Muscle of arm (tissue), 12 donors: ENCODE data around the gene CPS1. TPM values are rescaled to one million over a fixed set of nuclear protein-coding genes. Genes with fewer than 3 reads are reported as not detected.

Source experiments
- DNase-seq: peaks from one replicate; pipeline ENCODE4 v3.0.0-alpha.2; 2013
- polyA plus RNA-seq, 12 donors: library from polyadenylated mRNA; unstranded; fragments of 120-200 nt; gene quantifications; one replicate each; pipeline ENCODE4 v1.2.1, GENCODE V29; 2013; ENCODE audit not compliant: insufficient read length in 12 of 12

Gene CPS1
- polyA plus RNA-seq, 12 donors = 1.6 to 36.1 (median 3.2) TPM; not detected in 1

DNA sequence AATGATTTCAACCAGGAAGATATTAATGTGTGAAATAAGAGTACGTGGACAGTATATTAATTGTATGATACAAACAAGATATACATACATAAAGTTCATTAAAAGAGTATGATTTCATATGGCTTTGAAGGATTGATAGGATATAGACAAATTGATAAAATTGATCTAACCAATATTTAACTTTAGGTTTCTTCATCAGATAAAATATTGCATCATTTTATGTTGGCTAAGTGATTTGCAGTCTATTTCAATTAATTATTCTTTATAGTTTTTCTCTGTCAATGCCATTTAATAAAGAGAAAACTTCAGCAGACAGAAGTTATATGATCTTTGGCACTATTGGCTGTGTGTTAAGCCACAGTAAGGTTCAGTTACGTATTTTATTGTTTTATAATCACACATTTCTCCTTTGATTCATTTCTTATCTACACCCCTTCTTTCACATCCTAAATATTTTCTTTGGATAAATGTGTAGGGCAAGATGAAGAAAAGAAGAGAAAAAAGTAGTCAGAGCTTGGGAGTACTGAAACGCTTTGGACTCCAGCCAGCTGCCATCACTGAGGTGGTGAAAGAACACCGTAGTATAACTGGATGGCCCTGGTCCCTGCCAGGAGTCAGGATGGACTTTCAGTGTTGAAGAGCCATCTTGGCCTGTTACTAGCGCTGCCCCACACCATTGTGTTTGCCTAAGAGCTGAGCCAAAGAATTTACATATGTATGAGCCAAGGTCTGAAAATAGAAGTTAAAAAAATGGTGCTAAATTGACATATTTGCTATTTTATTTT, 9.8 kb upstream of the CPS1 start:
- DNase-seq = no peak

DNA sequence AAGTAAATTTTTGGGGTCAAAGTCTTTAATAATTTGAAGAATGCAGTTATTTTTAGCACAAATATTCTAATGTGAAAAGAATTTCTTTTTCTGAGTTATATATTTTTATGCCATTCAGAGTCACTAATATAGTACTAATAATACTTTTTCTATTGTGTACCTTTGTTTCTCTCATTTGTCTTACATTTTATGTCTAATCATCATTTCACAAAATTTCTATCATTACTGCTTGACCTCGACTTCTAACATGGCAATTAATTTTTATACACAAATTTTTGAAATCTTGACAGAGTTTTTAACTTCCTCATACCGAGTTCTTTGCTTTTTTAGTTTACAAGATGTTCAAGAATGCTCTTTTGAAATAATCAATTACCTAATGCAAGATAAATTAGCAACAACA, 8.4 kb upstream of the CPS1 start:
- no peak for DNase-seq

DNA sequence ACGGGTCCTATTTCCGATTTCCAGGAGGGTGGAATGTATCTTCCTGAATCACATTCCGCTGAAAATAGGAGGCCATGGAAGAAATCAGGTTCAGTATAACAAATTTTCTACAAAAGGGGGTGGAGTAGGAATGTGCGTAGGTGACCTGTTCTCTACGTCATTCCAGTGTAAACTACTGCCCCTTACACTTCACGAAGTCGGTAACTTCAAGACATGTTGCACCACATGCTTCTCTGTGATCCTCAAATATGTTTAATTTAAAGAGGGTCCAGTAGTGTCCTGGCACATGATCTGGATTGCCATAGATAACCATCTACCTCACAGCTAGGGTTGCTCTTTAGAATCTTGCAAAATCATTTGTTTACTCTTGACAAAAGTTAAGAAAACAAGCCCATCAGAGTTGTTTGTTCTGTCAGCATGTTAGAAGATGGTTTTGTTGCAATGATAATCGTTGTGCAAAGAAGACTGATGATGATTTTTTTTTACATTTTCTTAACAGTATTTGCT, 7.5 kb upstream of the CPS1 start:
- no peak for DNase-seq

DNA sequence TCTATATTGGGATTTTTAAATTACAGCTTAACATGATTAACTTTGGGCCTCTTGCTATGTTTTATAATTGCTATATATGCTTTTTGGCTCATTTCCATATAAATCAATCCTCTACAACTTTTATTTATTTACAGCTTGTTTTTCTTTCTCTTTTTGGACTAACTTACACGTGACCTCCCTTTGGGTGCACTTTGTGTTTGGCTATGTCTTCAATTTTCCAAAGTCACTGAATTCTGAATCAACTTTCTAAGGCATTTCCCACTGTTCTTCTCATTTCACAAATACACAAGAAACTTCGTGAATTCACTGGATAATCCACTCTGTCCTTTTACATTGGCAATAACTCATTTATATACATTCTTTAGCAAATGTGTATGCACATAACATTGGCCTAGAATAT, 5.4 kb upstream of the CPS1 start:
- peak; percentile 32 for DNase-seq

DNA sequence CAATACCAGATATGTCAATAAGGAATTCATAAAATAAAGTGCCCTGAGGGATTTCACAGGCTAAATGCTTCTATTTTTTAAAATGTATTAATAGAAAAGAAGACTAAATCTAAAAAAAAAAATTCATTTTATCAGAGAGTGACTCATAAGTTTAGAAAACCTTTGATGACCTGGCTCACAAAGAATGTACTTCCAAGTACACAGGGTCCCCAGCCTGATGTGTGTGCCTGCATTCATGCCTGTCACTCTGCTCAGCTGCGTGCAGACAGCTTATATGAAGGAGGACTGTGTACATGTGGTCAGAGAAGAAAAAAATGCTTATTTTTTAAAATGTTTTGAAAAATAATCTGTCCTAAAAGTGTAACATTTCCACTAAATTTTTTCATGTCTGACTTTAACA, 3.0 kb upstream of the CPS1 start:
- no peak for DNase-seq

DNA sequence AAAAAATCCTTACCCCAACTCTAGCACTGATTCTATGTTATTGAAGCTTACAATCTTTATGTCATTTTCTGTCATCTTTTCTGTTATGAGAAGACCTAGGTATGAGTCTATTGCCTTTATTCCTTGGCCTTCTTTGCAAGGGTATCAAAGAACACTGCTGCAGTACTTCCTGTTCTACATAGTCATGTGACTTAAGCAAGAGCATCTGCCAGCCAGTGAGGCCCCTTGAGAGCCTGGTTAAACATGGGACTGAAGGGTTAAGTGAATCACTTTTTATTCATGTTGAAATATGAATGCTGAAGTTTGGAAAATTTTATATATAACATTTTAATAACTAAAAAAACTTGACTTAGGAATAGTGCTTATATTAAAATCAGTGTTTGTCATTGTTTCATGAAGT, 844 bp upstream of the CPS1 start:
- no peak for DNase-seq

DNA sequence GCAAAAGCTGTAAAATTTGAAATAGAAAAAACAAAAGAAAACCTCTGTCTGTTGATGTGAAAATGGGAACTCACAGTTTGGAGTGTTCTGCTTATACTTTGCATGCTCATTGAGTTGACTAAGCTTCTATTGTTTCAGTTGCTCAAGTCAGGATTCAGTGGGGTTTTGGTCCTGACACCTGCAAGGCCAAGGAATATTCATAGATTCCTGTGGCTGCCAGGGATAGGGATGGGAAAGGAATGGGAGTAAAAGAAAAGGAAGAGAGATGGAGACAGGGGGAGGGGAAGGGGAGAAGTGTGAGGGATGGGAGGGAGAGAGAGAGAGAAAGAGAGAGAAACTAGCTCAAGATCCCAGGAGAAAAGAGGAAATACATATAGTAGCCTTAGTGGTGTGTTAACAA, 1.3 kb downstream of the CPS1 start:
- no peak for DNase-seq

DNA sequence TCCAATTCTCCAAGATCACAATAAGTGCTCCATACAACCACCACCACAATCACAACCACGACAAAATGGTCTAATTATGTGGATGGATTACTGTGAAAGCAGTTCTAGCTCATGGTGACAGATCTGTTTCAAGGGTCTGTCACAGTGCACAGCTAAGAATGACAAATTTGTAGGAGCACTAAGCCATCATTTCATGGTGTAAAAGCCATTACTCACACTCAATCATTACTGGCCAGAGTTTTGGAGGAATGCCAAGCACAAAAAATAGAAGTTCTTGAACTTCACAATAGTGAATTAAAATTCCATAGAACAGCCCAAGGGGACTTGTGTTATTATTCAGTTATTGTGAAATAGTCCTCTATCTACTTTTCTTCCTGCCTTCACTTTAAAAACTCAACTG, 2.3 kb downstream of the CPS1 start:
- DNase-seq = no peak

DNA sequence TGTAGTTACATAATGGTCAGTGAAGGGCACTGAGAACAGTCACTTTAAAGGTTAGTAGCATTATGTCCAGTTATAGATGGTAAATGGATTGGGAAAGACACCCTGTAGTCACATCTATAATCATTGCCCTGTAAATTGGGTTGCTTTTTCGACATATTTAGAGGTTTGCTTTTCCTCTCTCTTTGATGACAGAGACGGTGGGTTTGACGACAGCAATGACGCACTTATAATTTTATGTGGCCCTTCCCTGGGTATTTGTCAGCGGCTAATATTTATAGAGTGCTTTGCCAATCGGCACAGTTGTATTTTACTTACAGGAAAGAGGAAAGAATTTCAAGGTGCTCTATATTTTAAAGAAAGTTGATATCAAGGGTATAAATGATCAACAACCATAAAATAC, 2.8 kb downstream of the CPS1 start:
- no peak for DNase-seq

DNA sequence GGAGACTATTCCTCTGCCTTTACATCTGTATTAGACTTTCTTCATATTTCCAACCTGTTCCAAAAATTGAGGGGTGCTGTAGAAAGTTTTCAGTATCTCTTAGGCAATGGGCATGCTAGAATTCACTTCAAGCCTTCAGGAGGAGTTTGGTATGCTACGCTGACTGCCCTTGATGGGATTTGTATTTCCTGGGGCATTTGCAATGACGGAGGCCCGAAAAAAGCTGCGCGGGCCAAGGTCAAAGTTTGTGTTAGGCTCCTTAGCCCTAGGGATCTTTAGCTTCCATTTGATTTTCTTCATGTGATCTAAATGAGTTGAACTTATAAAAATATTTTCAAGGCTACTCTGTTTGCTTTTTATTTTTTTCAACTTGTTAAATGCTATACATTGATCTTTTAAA, 5.1 kb downstream of the CPS1 start:
- no peak for DNase-seq

DNA sequence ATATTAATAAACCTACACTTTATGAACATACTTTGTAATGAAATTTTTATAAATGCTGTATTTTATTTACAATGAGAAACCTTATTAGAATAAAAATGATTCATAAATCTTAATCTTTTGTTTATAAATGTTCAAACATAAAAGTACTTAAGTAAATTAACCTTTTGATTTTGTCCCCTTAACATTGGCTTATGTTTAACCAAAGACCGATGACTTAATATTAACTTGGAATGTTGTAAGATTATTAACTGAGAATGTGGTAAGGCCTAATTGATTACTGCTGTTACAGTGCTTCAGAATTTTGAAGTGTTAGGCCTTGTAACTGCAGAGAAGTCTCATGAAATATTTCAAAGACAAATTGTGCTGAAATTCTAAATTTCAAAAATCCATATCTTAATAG, 5.7 kb downstream of the CPS1 start:
- DNase-seq = no peak

DNA sequence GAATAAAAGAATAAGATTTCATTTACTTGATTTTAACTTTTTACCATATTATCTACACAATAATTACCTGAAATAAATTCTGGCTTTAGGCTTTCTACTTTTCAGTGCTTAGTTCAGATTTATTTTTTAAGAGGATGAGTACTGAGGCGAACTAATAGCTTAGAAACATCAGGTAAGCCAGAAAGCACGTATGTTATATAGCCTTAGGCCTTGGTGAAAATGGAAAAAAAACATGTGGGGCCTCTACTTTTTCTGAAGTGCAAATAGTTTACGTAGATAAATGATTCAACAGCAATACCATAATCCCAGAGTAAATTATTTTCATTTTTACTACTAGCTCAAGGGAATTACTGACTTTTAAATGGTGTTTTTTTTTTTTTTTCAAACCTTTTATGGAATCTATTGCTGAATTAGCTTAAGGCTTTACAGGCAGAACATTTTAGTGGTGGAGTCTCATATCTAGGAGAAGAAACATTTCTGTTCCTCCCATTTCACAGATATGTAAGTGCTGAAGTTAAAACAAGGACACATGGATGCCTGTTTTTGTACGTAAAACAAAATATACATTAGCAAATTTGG, 6.2 kb downstream of the CPS1 start:
- DNase-seq = no peak

DNA sequence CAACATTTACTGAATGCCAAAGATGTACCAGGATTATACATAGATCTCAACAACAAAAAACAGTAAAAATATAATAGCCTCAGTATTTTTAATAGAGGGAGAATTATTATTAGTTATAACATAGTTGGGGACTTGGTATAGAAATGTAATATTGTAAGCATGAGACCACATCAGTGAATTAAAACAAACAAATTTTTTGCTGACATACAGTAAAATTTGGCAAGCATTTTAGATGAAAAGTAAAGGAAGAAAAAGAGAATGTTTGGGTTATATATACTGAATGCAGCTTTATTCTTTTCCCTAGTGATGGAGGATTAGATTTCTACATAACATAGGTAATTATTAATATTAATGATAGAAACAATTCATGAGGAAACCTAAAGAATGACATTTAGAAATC, 10.9 kb downstream of the CPS1 start:
- no peak for DNase-seq

DNA sequence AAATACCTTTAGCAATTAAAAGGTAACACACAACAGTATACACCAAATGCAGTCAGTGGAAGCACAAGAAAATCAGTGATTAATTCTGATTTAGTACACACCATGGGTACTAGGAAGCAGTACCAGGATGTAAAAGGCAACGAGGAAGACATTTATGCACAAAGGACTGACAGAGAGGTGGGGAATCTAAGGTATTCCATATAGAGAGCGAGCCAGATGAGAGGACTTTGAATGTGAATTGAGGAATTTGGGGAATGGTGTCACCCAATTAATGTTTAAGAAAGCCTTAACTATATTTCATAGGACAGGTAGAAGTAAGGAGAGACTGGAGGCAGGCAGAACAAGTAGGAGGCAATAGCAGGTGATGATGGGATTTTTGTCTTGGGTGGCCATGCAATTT, 11.7 kb downstream of the CPS1 start:
- no peak for DNase-seq

DNA sequence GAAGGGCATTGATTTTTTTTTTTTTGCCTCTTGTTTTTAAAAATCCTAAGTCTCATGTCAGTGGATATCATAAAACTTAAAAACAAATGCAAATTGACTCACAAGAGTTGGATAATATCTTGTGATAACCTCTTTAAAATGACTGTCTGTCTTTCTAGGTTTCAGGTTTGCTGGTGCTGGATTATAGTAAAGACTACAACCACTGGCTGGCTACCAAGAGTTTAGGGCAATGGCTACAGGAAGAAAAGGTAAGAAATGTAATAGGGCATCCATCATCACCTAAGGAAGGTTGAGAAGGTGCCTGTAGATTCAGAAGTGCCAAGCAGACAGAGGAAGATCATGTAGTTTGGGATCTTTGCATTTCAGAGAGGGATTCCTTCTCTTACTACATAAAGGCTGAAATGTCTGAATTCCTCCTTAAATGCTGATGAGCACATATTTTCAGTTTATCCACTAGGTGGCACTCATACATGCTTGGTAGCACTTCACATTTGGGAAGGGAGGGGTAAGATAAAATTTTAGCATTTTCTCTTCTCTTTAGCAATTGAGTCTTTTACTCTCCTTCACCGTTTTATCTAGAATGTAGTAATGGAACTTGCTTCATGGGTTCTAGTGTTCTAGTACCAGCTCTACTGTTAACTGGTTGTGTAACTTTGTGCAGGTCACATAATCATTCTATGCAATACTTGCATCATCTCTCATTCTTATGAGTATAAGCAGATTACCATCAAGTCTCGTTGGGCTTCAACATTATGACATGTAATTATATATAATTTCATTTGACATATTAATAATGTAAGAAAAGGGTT, 21.1 kb downstream of the CPS1 start:
- peak; percentile 19 for DNase-seq

DNA sequence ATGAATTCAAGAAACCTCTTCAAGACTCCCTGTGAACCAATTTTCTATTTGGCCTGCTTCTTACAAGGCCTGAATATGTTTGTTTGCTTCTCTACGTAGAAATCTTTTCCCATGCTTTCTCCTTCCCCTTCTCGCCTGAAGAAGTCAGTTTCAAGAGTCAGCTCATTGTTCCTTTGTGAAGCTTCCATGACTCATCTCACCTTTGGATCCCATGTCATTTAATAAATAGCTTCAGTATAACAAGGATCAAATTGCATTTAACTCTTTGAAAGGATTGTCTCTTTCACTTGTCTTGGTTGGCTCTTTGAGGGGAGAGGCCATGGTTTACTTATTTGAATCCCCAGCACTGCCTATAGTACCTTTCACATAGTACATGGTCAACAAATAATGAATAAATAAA, 28.4 kb downstream of the CPS1 start:
- DNase-seq = no peak

DNA sequence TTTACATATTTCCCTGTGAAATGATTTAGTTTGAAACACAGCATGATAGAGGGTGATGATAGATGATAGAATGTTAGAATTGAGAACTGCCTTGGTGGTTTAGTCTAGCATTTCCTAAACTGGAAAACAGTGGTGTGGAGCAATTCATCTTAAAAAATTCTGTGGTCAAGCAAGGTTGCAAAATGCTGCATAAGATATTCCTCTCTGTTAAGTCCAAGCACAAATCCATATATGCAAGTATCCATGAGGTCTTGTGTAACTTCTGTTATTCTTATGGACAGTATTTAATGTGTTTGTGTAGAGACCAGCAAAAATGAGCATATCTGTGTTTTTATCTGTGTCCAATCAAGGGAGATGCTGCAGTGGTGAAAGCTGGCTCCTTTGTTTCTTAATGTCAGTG, 30.0 kb downstream of the CPS1 start:
- no peak for DNase-seq

DNA sequence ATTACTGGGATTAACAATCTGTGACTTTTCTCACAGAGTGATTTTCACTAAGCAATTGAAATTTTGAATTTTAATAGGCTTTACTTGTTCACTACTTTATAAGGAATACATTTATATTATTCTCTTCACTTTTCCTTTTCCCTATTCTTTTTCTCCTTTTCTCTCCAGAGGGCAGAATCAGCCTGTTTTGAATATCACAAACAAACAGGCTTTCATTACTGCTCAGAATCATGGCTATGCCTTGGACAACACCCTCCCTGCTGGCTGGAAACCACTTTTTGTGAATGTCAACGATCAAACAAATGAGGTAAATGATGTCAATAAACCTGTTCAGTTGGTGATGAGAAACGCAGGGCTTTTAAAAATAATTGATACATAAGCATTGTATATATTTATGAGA, 35.3 kb downstream of the CPS1 start:
- DNase-seq = no peak

DNA sequence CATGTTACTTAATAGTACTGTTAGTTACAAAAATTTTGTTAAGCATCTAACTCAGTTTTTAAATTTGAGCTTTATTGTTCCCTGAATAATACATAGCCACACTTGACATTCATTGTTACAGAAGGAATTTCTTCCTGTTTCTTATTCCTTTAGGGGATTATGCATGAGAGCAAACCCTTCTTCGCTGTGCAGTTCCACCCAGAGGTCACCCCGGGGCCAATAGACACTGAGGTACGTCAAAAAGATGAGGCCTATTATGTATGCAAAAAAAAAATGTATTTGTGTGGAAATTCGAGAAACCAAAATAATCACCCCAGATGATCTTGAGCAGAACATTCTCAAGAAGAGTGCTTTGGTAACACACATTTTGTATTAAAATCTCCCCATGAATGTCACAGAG, 36.3 kb downstream of the CPS1 start:
- DNase-seq = no peak

DNA sequence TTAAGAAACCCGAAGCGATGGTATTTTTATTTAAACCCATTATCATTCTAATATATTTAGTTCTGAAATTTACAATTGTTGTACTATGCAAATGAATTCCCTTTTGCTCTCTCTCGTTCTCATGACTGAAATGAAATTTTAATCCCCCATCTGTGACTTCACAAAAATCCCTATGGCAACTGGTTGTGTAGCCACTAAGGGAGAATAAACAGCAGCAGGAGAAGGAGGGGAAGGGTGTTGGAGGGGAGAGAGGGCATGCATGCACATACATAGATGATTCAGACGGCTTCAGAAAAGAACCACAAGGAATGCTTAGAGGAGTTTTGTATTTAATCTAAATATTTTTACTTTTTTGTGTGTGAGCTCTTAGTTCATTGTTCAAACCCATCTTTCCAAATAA, 36.8 kb downstream of the CPS1 start:
- no peak for DNase-seq

DNA sequence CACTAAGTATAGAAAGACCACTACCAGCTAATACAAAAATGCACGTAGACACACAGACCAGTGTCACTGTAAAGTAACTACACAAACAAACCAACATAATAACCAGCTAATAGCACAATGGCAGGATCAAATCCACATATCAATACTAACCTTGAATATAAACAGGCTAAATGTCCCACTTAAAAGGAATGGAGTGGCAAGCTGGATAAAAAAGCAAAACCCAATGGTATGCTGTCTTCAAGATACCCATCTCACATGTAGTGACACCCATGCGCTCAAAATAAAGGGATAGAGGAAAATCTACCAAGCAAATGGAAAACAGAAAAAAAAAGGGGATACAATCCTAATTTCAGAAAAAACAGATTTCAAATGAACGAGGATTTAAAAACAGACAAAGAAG, 41.8 kb downstream of the CPS1 start:
- no peak for DNase-seq

DNA sequence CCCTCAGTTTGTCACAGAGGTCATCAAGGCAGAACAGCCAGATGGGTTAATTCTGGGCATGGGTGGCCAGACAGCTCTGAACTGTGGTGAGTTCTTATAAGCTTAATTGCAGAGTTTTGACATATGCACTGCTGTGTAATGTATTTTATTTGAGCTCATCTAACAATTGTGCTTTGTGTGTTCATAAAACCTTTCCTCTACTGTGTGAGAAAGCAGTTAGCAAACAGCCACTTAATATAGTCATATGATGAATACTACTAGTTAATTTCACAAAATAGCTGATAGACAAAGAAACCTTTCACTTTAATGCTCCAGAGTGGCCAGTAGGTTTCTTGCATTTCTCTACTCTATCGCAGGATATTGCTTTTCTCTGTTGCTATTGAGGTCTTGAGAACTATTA, 43.1 kb downstream of the CPS1 start:
- DNase-seq = no peak

DNA sequence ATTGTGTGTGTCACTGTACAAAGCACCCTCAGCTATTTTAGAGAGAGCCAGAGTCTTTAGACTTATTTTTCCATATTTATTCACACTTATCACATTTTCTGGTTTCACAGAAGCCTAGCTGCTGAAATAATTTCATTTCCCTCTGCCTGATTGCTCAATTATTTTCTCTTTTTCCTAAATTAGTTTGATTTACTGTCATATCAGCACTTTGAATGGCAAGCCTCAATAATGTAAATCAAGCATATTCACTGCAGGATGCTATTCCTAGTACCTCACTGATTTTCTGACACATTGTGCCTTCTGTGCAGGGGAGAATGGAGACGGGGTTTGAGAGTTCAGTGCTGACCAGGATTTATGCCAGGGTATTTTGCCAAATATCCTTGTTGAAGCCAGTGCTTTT, 48.3 kb downstream of the CPS1 start:
- no peak for DNase-seq
